HG02642 (cell line): Measurements from ENCODE around the gene ACAD10.
"Not testable (repeated sequence)": the region's sequence is repeated elsewhere in the genome, so short reads cannot be mapped to it uniquely, and the experiment has no call there.

ENCODE experiments used
- ATAC-seq: cut with Tn5 transposase; IDR thresholded peaks from one replicate; pipeline ENCODE4 v1.9.1; 2021; ENCODE audit warnings: mild to moderate bottlenecking; ENCODE audit not compliant: unreplicated experiment, poor library complexity

ACAD10 gene

GRCh38 chr12:111685811-111686573 is at the start of gene ACAD10, which contains the start of gene BRAP:
TSS of gene ACAD10 (plus strand) at chr12:111686053. CDS start at chr12:111692710, 6,657 bp downstream.
TSS of gene BRAP (minus strand) at chr12:111685956. CDS start at chr12:111685792, 164 bp downstream.
- peak; percentile 93 for ATAC-seq

- ATAC-seq: no peak
Observed at GRCh38 chr12:111636209-111636945, 49.5 kb upstream of the ACAD10 start.

DNA sequence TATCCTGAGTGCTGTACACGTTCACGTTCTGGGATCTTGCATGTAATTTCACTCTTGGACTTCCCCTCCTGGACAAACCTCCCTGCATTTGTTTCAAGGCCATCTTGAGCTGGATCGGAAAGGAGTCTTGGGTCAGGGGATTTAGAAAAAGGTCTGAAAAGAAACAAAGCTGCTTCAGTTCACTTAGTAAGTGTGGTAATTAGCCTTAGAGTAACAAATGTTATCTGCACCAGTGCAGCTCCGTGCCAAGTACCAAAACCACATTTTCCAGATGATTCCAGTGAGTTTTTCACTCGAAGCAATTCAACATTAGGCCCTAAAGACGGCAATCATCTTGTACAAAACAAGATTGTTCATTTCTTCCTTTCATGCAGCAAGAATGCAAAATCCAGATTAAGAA is 47.3 kb upstream of the ACAD10 start:
- ATAC-seq: no peak

GRCh38 chr12:111640506-111640905 is 45.3 kb upstream of the ACAD10 start:
- no peak for ATAC-seq

DNA sequence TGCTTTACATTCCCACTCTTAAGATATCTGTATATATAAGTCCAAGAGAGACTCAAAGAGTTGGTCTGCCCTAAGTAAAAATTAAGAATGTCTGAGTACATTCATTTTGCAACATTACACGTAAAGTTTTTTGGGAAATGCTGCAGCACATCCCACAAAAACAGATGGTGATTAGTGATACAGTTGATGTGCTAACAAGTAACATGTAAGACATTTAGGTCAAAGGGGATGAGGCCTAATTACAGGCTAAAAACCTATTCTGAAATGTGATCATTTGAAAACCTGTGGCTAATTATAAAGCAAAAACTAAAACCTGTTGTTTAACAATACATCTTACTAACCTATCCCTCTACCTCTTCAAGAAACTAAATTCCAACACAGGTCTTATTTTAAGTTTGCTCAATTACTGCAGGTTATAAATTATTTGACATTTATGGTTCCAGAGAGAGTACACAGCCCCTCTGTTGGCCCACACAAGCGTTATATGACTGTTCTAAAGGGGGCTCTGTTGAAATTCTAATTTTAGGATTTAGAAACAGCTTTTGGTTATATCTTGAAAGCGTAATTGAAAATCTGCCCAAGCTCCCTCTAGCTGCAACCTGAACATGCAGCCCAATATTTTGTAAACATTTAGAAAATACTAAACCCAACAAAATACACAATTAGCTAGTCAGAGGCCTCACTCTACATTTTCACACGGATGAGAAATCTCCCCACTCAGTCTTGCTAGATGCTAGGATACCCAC is 43.0 kb upstream of the ACAD10 start:
- no peak for ATAC-seq

GRCh38 chr12:111643427-111643826 is 42.4 kb upstream of the ACAD10 start:
- ATAC-seq: no peak

GRCh38 chr12:111645433-111645832 is 40.4 kb upstream of the ACAD10 start:
- ATAC-seq: no peak

- ATAC-seq: no peak
Observed at GRCh38 chr12:111650912-111651311, 34.9 kb upstream of the ACAD10 start.

- not testable (repeated sequence) for ATAC-seq
Observed at GRCh38 chr12:111652530-111652929, 33.3 kb upstream of the ACAD10 start.

- ATAC-seq: no peak
Observed at GRCh38 chr12:111653596-111653995, 32.3 kb upstream of the ACAD10 start.

DNA sequence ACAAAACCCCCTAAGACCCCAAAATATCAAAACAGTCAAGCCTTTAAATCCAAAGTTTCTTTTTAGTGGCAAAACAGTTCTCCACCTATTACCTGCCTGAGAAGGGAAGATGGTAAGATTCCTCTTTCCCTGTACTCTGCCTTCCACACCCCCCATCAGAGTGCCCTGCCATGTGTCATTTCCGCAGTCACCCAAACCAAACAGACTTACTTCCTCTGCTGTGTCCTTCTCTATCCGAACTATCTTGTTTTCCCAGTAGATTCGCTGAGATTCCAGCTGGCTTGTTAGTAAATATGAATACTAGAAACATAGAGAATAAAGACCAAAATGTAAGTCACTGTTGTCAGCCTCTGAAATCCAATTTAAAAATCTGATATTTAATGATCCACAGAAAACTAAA is 30.5 kb upstream of the ACAD10 start:
- no peak for ATAC-seq

DNA sequence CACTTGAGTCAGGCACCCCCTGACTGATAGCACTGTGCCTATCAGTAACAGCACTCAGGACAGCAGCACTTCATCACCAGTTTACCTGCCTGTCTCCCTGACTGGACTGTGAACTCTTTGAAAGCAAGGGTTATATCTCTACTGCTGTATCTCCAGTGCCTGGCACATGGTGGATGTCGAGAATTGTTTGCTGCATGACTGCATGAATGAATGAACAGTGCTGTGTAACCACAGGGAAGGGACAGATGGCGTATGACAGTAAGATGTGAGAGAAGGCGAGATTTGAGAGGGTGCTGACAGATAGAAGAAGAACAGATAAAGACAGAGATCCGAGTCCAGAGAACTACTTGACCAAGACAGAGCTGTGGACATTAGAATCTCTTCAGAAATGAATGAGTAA is 29.8 kb upstream of the ACAD10 start:
- ATAC-seq: no peak

GRCh38 chr12:111664499-111664898 is 21.4 kb upstream of the ACAD10 start:
- ATAC-seq: no peak

- ATAC-seq: no peak
Observed at GRCh38 chr12:111664961-111665865, 20.6 kb upstream of the ACAD10 start.

GRCh38 chr12:111672822-111673381 is 13.0 kb upstream of the ACAD10 start:
- ATAC-seq: no peak

DNA sequence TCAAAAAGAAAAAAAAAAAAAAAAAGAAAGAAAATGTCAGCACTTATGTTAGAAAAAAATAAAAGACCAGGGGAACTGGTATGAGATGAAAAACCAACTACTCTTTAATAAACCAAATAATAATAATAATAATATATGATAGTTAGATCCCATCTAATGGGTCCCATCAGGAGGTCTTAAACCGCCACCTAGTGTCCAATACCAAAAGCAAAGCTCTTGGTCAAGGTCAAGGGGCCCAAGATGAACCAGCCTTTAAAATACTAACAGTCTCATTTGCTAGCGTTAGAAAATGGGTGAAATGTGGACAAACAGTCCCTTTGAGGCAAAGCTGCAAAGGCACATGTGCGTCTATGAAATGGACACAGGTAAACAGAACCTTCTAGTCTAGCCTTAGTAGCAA is 12.3 kb upstream of the ACAD10 start:
- no peak for ATAC-seq

DNA sequence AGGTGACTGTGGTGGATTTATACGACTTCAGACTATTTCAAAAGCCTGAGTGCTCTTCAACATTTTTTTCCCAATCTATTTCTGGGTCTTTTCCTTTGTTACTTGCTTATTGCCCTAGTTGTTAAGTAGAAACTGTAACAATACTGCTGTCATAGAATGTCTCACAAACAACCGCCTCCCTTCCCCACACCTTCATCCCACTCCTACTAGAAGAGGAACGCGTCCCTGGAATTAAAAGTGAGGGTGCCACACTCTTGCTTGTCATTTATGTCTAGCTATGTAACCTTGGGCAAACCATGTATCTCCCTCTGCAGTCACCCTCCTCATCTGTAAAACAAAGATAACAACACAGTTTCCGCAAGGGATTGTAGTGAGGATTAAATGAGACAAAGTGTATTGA is 8.7 kb upstream of the ACAD10 start:
- ATAC-seq: no peak

- not testable (repeated sequence) for ATAC-seq
Observed at GRCh38 chr12:111684485-111685198, 1.2 kb upstream of the ACAD10 start.

- peak; percentile 8 for ATAC-seq
Observed at GRCh38 chr12:111685322-111685810, 487 bp upstream of the ACAD10 start.
